Heart left ventricle (tissue), 16 donors: ENCODE data around the gene ZMAT5. TPM values are rescaled to one million over a fixed set of nuclear protein-coding genes. Genes with fewer than 3 reads are reported as not detected.

Source experiments
- ATAC-seq, 4 donors: fragments of 200-7000 bp; cut with Tn5 transposase; one replicate each; pipeline ENCODE4 v1.9.1; 2020 to 2022; ENCODE audit warnings: moderate library complexity in 4 of 4, mild to moderate bottlenecking in 3 of 4, moderate number of reproducible peaks in 1 of 4
- DNase-seq, 5 donors: peaks; one replicate each; pipeline ENCODE4 v3.0.0-alpha.2; 2020
- H3K27ac ChIP-seq, 12 donors: fragments of 200-600 bp; sonication (generic) in 4 of 12; one replicate each; pipeline versions ENCODE4 v1.5.0 to v1.8.0; 2016 to 2022; ENCODE audit warnings: mild to moderate bottlenecking in 2 of 12
- H3K27me3 ChIP-seq, 9 donors: fragments of 200-600 bp; sonication (generic) in 2 of 9; one replicate each; pipeline versions ENCODE4 v1.5.1 to v1.8.0; 2016 to 2022; ENCODE audit warnings: mild to moderate bottlenecking in 3 of 9
- H3K36me3 ChIP-seq, 9 donors: fragments of 200-600 bp; sonication (generic) in 2 of 9; one replicate each; pipeline versions ENCODE4 v1.5.0 to v1.8.0; 2018 to 2022; ENCODE audit warnings: mild to moderate bottlenecking in 2 of 9
- H3K4me1 ChIP-seq, 12 donors: fragments of 200-600 bp; sonication (generic) in 4 of 12; one replicate each; pipeline versions ENCODE4 v1.5.0 to v1.8.0; 2016 to 2022; ENCODE audit warnings: mild to moderate bottlenecking in 3 of 12
- H3K4me3 ChIP-seq, 12 donors: fragments of 200-600 bp; sonication (generic) in 4 of 12; one replicate each; pipeline versions ENCODE4 v1.5.0 to v1.8.0; 2017 to 2022; ENCODE audit warnings: mild to moderate bottlenecking in 9 of 12, moderate library complexity in 4 of 12
- H3K9me3 ChIP-seq, 12 donors: fragments of 200-600 bp; sonication (generic) in 4 of 12; one replicate each; pipeline versions ENCODE4 v1.5.0 to v1.8.0; 2016 to 2022; ENCODE audit warnings: mild to moderate bottlenecking in 1 of 12
- POLR2A ChIP-seq, 2 donors: fragments of 450-650 bp; IDR thresholded peaks; one replicate each; pipeline ENCODE4 v1.6.1; 2017; ENCODE audit warnings: antibody characterized with exemption in 2 of 2, mild to moderate bottlenecking in 2 of 2, moderate library complexity in 2 of 2
- WGBS, 4 donors: extraction: QIAGEN DNeasy Blood & Tissue Kit in 2 of 4; methylation state at CpG; one replicate each; pipeline versions ENCODE4 v1.1.5 to v1.1.7; 2013 to 2018; 5-methylcytosine and 5-hydroxymethylcytosine counted together
- intact Hi-C, 10 donors: fragments of 100-400 bp; cut with DNase I; formaldehyde crosslinking; loops; one replicate each; pipeline versions ENCODE4 v1.11.1 to v1.14.2; 2022
- polyA plus RNA-seq, 2 donors: library from polyadenylated mRNA; stranded (reverse); fragments of 200-250 nt; gene quantifications; one replicate each; pipeline ENCODE4 v1.2.3, GENCODE V29; 2013
- total RNA-seq, 9 donors: library from RNA; depleted of rRNA in 2 of 9; stranded (reverse); fragments of >200 nt in 2 of 9; fragmentation: NEBNext Ultra II Directional in 3 of 9; extraction: Animal tissue kit (Norgen Biotek cat#: 25700) in 3 of 9; gene quantifications; one replicate each; pipeline versions ENCODE4 v1.1.0 to v1.2.4, GENCODE V29; 2016 to 2023
- TF ChIP-seq, protein P1 (sequence below), 12 donors: fragments of 200-600 bp; sonication (generic) in 4 of 12; IDR thresholded peaks; one replicate each; pipeline versions ENCODE4 v1.5.0 to v1.8.0; 2018 to 2022; ENCODE audit warnings: antibody characterized with exemption in 12 of 12, mild to moderate bottlenecking in 5 of 12
- donor health status: ischemic (EF 13 %, LVEDD 7.1; RV severe dilation, severe dysfunction).
- donor health status: healthy with polysubstance abuse.
- donor health status: DM: no; HTN: yes; CAD: no.
- donor health status: DM: no; HTN: no; CAD: no.
- donor health status: ischemic (EF 25% LVEDD 6.9; RV normal size, moderate dysfunction).
- donor health status: ischemic (EF 25% LVEDD 5.7; RV mildly dilated, moderate dysfunction).
- donor health status: healthy.
- donor health status: DM: yes; HTN: yes; CAD: no.
- donor health status: ischemic (EF 35%, LVEDD 5.7; RV mildly dilated, moderate dysfunction).
- donor health status: nonischemic (EF 11% LVEDD 7.7; RV severe dilation, severe dysfunction).
- donor health status: DM: yes; HTN: yes; CAD: no.
- donor health status: PGD.
- donor health status: ischemic (EF 29% LVEDD 5.4; RV normal size, mild dysfunction).
- donor health status: nonischemic (EF 23%, LVEDD 6.1; RV moderate dilation, normal function).

The ZMAT5 gene
- total and polyA plus RNA-seq, 11 donors = 19.4 to 37.2 (median 22.7) TPM

DNA sequence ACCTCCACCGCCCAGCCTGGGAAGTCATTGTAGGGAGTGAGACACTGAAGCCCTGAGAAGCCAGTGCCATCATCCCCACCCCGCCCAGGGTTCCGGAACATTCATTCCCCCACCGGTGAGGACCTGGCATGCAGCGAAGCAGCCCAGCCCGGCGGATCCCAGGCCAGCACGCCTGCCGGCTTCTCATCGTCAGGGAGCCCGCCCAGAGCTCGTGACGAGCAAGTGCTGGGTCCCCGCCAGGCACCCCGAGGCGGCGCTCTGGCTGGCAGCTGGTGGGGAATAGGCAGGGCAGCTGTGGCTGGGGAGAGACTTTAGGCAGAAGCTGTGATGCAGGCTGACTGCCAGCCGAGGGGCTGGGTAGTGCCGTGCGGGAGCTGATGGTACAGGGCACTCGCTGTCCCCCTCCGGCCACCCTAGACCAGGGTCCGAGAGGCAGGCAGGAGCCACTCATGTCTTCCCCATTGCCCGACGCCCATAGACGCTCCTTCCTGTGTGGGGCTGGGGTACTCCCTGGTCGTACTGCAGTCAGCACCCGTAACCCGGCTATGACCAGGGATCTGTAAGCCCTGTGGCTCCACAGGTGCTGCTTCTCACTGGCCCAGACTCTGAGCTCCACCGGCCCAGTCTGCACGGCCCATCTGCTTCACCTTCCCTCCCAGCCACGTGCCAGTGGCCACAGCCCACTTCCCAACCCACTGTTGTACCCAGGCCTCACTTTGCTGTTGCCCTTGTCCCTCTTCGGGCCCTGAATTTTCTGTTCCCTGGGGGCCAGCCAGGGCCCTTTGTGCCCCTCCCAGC, 71.5 kb downstream of the ZMAT5 start:
- H3K27me3 ChIP-seq = peaks cover 0 to 5% (median 0%) of the 10 kb centered on the region in 9 donors
- H3K4me1 ChIP-seq = no peaks in the 10 kb centered on the region
- H3K9me3 ChIP-seq = no peaks in the 10 kb centered on the region
- no peak overlapping the region for H3K4me3 ChIP-seq
- no peak overlapping the region for H3K27ac ChIP-seq
- TF ChIP-seq, protein P1, sequence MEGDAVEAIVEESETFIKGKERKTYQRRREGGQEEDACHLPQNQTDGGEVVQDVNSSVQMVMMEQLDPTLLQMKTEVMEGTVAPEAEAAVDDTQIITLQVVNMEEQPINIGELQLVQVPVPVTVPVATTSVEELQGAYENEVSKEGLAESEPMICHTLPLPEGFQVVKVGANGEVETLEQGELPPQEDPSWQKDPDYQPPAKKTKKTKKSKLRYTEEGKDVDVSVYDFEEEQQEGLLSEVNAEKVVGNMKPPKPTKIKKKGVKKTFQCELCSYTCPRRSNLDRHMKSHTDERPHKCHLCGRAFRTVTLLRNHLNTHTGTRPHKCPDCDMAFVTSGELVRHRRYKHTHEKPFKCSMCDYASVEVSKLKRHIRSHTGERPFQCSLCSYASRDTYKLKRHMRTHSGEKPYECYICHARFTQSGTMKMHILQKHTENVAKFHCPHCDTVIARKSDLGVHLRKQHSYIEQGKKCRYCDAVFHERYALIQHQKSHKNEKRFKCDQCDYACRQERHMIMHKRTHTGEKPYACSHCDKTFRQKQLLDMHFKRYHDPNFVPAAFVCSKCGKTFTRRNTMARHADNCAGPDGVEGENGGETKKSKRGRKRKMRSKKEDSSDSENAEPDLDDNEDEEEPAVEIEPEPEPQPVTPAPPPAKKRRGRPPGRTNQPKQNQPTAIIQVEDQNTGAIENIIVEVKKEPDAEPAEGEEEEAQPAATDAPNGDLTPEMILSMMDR (IDR thresholded peaks at IDR 0.05) = no peak
- H3K36me3 ChIP-seq = peaks cover 0 to 55% (median 31%) of the 10 kb centered on the region in 9 donors
- peak in 1 of 5 donors; percentile 60 for DNase-seq
- ATAC-seq = peak in 3 of 4 donors; percentile 11 to 32 (median 16)
- intact Hi-C loops = loop anchor here in 2 of 10 donors (10.0 kb wide), 1 partner anchor 309 kb away; no protein-coding TSS in a partner anchor
- WGBS, 4 donors = 93 to 96% (median 94%) methylated on average over 27 to 33 of the region's 33 CpGs

DNA sequence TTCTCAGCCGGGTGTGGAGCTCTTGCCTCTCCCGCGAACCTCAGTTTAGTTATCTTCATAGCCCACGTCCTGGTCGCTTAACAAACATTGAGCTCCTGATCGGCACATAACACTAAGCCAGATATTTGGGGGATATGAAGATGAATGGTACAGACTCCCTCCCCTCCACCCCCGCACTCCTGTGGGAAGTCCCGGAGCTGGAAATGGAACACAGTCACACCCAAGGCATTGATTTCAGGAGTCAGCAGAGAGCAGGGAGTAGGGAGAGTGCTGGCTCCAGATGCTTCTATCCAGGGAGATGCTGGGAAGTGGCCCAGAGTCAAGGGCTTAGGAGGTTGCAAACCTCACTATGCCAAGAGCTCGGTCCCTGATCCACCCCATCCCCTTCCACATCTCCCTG, 73.1 kb downstream of the ZMAT5 start:
- Histone ChIP-seq H3K4me1 (peaks cover 0 to 4% (median 0%) of the 10 kb centered on the region in 12 donors), H3K4me3 (no peak overlapping the region), H3K27ac (no peak overlapping the region), H3K9me3 (no peaks in the 10 kb centered on the region), H3K36me3 (peaks cover 0 to 55% (median 31%) of the 10 kb centered on the region in 9 donors), H3K27me3 (no peaks in the 10 kb centered on the region)
- intact Hi-C loops = loop anchor here in 3 of 10 donors (5.0 to 10.0 kb wide), 2 partner anchors 311 to 394 kb away; no protein-coding TSS in a partner anchor
- 52 to 74% (median 68%) methylated on average over 7 to 9 of the region's 9 CpGs for WGBS, 4 donors
- DNase-seq = peak in 1 of 5 donors; percentile 37
- TF ChIP-seq, protein P1 (IDR thresholded peaks at IDR 0.05) = no peak
- no peak for TF ChIP-seq POLR2A (IDR thresholded peaks at IDR 0.05)
- ATAC-seq = peak in 1 of 4 donors; percentile 22

DNA sequence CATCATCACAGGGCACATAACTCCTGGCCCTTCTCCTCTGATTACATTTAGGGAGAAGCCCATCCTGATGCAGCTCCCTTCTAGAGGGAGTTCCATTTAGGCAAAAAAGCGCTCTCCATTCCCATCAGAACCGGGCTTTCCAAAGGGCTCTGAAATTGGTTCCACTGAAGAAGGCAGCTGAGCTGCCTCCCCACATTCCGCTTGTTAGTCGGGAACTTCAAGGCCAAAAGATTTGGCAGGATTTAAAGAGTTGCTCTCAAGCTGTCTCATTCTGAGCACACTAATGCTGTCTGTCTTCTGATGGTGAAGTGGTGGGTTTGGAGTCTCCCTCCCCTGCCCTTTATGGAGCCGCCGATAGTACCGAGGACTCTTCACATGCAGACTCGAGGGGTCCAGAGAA, 73.6 kb downstream of the ZMAT5 start:
- Histone ChIP-seq H3K27ac (no peak overlapping the region), H3K4me3 (no peak overlapping the region), H3K9me3 (no peaks in the 10 kb centered on the region), H3K27me3 (no peaks in the 10 kb centered on the region), H3K36me3 (peaks cover 0 to 60% (median 34%) of the 10 kb centered on the region in 9 donors), H3K4me1 (peaks cover 0 to 4% (median 0%) of the 10 kb centered on the region in 12 donors)
- ATAC-seq (no peak), DNase-seq (peak in 1 of 5 donors; percentile 27)
- intact Hi-C loops = loop anchor here in 3 of 10 donors (5.0 to 10.0 kb wide), 2 partner anchors 312 to 394 kb away; no protein-coding TSS in a partner anchor
- TF ChIP-seq, protein P1 (IDR thresholded peaks at IDR 0.05) = no peak
- WGBS, 4 donors = 76 to 87% (median 80%) methylated on average over 8 of the region's 8 CpGs

DNA sequence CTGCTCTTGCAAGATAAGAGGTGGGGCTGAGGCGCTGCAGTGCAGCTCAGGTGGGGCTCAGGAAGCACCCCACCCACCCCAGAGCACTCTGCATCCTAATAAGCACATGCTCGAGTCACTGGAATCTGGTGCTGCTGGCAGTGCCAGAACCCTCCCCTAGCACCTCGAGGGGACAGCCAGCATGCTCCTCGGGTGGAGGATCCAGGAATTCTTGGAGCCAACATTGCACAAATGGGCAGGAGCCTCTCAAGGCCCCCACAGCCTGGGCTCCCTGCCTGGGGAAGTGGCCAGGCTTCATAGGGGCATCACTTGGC, 74.5 kb downstream of the ZMAT5 start:
- no peak overlapping the region for H3K27ac ChIP-seq
- TF ChIP-seq, protein P1 (IDR thresholded peaks at IDR 0.05) = no peak
- TF ChIP-seq POLR2A (IDR thresholded peaks at IDR 0.05) = no peak
- intact Hi-C loops = loop anchor here in 3 of 10 donors (5.0 to 10.0 kb wide), 2 partner anchors 313 to 395 kb away; no protein-coding TSS in a partner anchor
- H3K4me3 ChIP-seq = no peak overlapping the region
- H3K9me3 ChIP-seq = no peaks in the 10 kb centered on the region
- no peaks in the 10 kb centered on the region for H3K27me3 ChIP-seq
- no peak for DNase-seq
- WGBS, 4 donors = 34 to 61% (median 53%) methylated on average over 4 of the region's 4 CpGs
- peaks cover 0 to 68% (median 42%) of the 10 kb centered on the region in 9 donors for H3K36me3 ChIP-seq
- H3K4me1 ChIP-seq = peaks cover 0 to 4% (median 0%) of the 10 kb centered on the region in 12 donors
- no peak for ATAC-seq
